GM20000 (cell line): Measurements from ENCODE around the gene PPM1D.
A peak's percentile ranks its signal among the peaks of the same experiment; 100 is the strongest.

Source experiments
- DNase-seq: peaks from one replicate; pipeline ENCODE4 v3.0.0; 2012; ENCODE audit warnings: low spot score
- TF ChIP-seq, protein P1 (sequence below): IDR thresholded peaks from 2 replicates; pipeline ENCODE4 v1.5.1; 2012; ENCODE audit warnings: mild to moderate bottlenecking, control low read depth; ENCODE audit errors: extremely low read depth, missing control alignments

PPM1D gene

DNA sequence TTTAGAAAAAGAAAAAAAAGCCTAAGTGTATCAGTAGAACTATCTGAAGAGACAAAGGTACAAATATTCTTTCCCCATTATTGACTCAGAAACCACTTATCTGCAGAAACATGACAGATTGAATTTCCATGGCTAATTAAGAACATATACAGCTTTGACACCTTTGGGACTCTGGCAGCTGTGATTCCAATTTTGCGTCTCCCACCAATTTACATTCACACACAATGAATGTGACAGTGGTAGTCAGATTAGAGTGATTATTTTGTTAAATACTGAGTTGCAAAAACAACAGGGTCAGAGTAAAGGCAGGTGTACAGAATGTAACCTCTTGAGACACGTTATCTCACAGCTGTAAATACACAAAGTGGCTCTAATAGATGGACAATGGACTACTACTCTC is 5.3 kb upstream of the PPM1D start:
- TF ChIP-seq, protein P1, sequence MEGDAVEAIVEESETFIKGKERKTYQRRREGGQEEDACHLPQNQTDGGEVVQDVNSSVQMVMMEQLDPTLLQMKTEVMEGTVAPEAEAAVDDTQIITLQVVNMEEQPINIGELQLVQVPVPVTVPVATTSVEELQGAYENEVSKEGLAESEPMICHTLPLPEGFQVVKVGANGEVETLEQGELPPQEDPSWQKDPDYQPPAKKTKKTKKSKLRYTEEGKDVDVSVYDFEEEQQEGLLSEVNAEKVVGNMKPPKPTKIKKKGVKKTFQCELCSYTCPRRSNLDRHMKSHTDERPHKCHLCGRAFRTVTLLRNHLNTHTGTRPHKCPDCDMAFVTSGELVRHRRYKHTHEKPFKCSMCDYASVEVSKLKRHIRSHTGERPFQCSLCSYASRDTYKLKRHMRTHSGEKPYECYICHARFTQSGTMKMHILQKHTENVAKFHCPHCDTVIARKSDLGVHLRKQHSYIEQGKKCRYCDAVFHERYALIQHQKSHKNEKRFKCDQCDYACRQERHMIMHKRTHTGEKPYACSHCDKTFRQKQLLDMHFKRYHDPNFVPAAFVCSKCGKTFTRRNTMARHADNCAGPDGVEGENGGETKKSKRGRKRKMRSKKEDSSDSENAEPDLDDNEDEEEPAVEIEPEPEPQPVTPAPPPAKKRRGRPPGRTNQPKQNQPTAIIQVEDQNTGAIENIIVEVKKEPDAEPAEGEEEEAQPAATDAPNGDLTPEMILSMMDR: no peak
- DNase-seq: no peak

DNA sequence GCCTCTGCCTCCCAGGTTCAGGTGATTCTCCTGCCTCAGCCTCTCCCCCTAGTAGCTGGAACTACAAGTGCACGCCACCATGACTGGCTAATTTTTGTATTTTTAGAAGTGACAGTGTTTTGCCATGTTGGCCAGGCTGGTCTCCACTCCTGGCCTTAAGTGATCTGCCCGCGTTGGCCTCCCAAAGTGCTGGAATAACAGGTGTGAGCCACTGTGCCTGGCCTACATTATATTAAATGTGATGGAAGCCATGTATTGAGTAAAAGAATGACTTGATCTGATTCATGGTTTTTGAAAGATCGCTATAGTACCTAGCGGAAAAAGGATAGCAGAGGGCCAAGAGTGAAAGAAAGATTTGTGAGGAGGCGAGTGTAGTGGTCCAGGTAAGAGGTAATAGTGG is 2.7 kb upstream of the PPM1D start:
- DNase-seq: no peak
- TF ChIP-seq, protein P1: no peak

DNA sequence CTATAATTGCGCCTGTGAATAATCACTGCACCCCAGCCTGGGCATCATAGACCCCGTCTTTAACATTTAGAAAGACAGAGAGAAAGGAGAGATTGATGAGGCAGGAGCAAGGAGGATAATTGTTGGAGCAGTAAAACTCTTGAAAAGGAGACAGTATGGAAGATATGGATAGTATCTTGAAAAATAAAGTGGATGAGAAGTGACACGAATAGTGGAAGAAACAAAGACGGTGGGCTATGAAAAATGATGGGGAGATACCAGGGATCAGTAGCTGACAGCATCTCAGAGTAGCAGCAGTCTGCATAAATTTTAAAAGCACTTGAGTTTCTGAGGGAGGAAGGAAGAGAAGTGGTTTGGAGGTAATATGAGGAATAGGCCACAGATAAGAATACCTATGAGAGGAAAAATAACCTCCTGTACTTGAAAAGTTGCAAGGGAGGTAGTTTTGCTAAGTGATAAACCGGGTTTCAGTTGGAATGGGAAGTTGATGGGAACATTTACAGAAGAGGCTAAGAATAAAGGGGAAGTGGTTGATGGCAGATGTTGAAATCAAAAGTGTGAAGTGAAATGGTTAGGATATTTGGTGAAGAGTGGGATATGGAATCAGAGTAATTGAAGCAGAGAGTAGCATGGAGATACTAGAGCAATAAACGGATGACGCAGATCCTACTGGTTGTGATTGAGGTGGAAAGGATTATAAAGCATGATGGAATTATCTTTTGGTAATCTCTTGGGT is 1.8 kb upstream of the PPM1D start:
- TF ChIP-seq, protein P1: no peak
- DNase-seq: no peak

DNA sequence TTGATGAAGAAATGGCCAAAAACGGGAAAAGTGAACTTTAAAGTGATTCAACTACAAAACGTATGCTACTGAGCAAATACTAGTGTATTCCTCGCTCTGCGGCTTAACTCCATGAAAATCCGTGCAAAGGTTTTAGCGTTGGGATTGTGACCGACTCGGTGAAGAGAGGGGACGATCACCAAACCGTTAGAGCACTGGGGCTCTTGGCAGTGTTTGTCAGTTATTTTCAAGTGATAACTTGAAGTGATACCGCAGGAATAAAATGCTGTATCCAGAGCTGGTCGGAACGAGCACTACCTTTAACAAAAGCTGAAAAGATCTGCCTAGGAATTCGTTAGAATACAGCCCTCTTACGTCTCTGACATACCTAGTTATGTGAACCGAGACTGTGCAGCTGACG is 773 bp upstream of the PPM1D start:
- DNase-seq: no peak
- TF ChIP-seq, protein P1: no peak

- peak; percentile 68 for DNase-seq
These were observed 775 bp downstream of the PPM1D start for GRCh38 chr17:60600490-60601446.

GRCh38 chr17:60601447-60602384 is 1.7 kb downstream of the PPM1D start:
- DNase-seq: peak; percentile 61

More at GRCh38 chr17:60600490-60601446, 775 bp downstream of the PPM1D start:
- TF ChIP-seq, protein P1: peak; percentile 43

More at GRCh38 chr17:60601447-60602384, 1.7 kb downstream of the PPM1D start:
- TF ChIP-seq, protein P1: no peak
